Body of pancreas (tissue), 4 donors: Measurements from ENCODE around the gene PRRT1. TPM values are rescaled to one million over a fixed set of nuclear protein-coding genes. Genes with fewer than 3 reads are reported as not detected.
"Not testable (repeated sequence)": the region's sequence is repeated elsewhere in the genome, so short reads cannot be mapped to it uniquely, and the experiment has no call there.

Experiments used
- ATAC-seq: fragments of 150-250 bp; one replicate; pipeline ENCODE4 v1.9.1; 2016
- DNase-seq, 4 donors: peaks; one replicate each; pipeline ENCODE4 v3.0.0-alpha.2; 2019
- H3K27ac ChIP-seq, 4 donors: fragments of 200-600 bp; sonication (generic); 1 replicate in 3 of 4; 2 replicates in 1 of 4; pipeline versions ENCODE4 v1.5.1 to v1.6.1; 2016 to 2019; ENCODE audit warnings: mild to moderate bottlenecking in 1 of 4, mixed read lengths in 1 of 4, moderate library complexity in 1 of 4
- H3K27me3 ChIP-seq, 2 donors: fragments of 200-600 bp; sonication (generic); one replicate each; pipeline ENCODE4 v1.6.0; 2016; ENCODE audit warnings: mild to moderate bottlenecking in 1 of 2
- H3K36me3 ChIP-seq, 2 donors: fragments of 200-600 bp; sonication (generic); replicated peaks in 1 of 2; 2 replicates each; pipeline ENCODE4 v1.5.1; 2016; ENCODE audit warnings: low read depth in 2 of 2; ENCODE audit not compliant: insufficient read depth in 1 of 2
- H3K4me1 ChIP-seq: fragments of 200-600 bp; sonication (generic); one replicate; pipeline ENCODE4 v1.6.0; 2016
- H3K4me3 ChIP-seq, 2 donors: fragments of 200-600 bp; sonication (generic); 1 replicate in 1 of 2; 2 replicates in 1 of 2; pipeline ENCODE4 v1.5.1; 2016 to 2019
- H3K9me3 ChIP-seq, 3 donors: fragments of 200-600 bp; sonication (generic); 1 replicate in 2 of 3; 2 replicates in 1 of 3; pipeline ENCODE4 v1.5.1; 2016
- CTCF ChIP-seq, 7 experiments: fragments of 450-650 bp in 4 of 7; fragments of 200-600 bp in 3 of 7; sonication (generic) in 3 of 7; IDR thresholded peaks; one replicate each; pipeline ENCODE4 v1.5.1; 2016 to 2019; ENCODE audit warnings: antibody characterized with exemption in 7 of 7
- POLR2A ChIP-seq, 3 donors: fragments of 450-650 bp; IDR thresholded peaks; one replicate each; pipeline ENCODE4 v1.6.1; 2016; ENCODE audit warnings: antibody characterized with exemption in 3 of 3, mild to moderate bottlenecking in 2 of 3
- WGBS, 2 donors: methylation state at CpG; one replicate each; pipeline ENCODE4 v1.1.5; 2017; 5-methylcytosine and 5-hydroxymethylcytosine counted together
- intact Hi-C: fragments of 100-400 bp; cut with DNase I; formaldehyde crosslinking; loops from one replicate; pipeline ENCODE4 v1.15.1; 2023
- total RNA-seq, 2 donors: library from RNA; depleted of rRNA; stranded (reverse); fragments of >200 nt; gene quantifications; one replicate each; pipeline ENCODE4 v1.1.0, GENCODE V29; 2016

PRRT1 gene
- total RNA-seq, 2 donors from 2014 or later = not detected

GRCh38 chr6:32187009-32187709 is 35.4 kb upstream of the PRRT1 start:
- intact Hi-C loops = no loop called here
- Histone ChIP-seq H3K4me1 (peaks cover 33% of the 10 kb centered on the region), H3K9me3 (no peaks in the 10 kb centered on the region), H3K27ac (peak overlapping the region in 2 of 4 donors; percentile 59 to 68), H3K36me3 (peaks cover 0 to 6% of the 10 kb centered on the region in 2 donors), H3K4me3 (no peak overlapping the region), H3K27me3 (no peaks in the 10 kb centered on the region)
- ATAC-seq (no peak), DNase-seq (no peak)
- TF ChIP-seq POLR2A (IDR thresholded peaks at IDR 0.05) (no peak), CTCF (IDR thresholded peaks at IDR 0.05) (no peak)
- WGBS, 2 donors = 61 to 79% methylated on average over 11 to 12 of the region's 12 CpGs

- intact Hi-C loops, H3K36me3 ChIP-seq, H3K4me3 ChIP-seq, DNase-seq, ATAC-seq, H3K27me3 ChIP-seq, H3K9me3 ChIP-seq: not testable (repeated sequence)
- Histone ChIP-seq H3K27ac (peak overlapping the region in 3 of 4 donors; percentile 54 to 68 (median 59)), H3K4me1 (peaks cover 33% of the 10 kb centered on the region)
- 60 to 69% methylated on average over 9 to 10 of the region's 10 CpGs for WGBS, 2 donors
Observed at GRCh38 chr6:32186151-32186840, 34.6 kb upstream of the PRRT1 start.

GRCh38 chr6:32185681-32186131 is 34.0 kb upstream of the PRRT1 start:
- H3K9me3 ChIP-seq, intact Hi-C loops, H3K27me3 ChIP-seq, H3K36me3 ChIP-seq, H3K4me3 ChIP-seq: not testable (repeated sequence)
- Histone ChIP-seq H3K27ac (peak overlapping the region in 3 of 4 donors; percentile 54 to 68 (median 59)), H3K4me1 (peaks cover 28% of the 10 kb centered on the region)
- peak; percentile 66 to 84 (median 71) for DNase-seq
- 39 to 55% methylated on average over 11 of the region's 11 CpGs for WGBS, 2 donors
- peak; percentile 68 for ATAC-seq

GRCh38 chr6:32184084-32184640 is 32.4 kb upstream of the PRRT1 start, which contains the start of gene AGER:
TSS of gene AGER (minus strand) at chr6:32184253. CDS start at chr6:32184222, 31 bp downstream.
- H3K9me3 ChIP-seq = no peaks in the 10 kb centered on the region
- TF ChIP-seq POLR2A (IDR thresholded peaks at IDR 0.05) (no peak), CTCF (IDR thresholded peaks at IDR 0.05) (no peak)
- peak within 1 kb of the TSS in 2 of 4 donors; percentile 12 to 13 for H3K27ac ChIP-seq
- H3K4me1 ChIP-seq = peaks cover 33% of the 10 kb centered on the region
- WGBS, 2 donors = 74% methylated on average over 5 to 6 of the region's 6 CpGs
- H3K4me3 ChIP-seq = no peak within 1 kb of the TSS
- H3K36me3 ChIP-seq = peaks cover 0 to 6% of the 10 kb centered on the region in 2 donors
- intact Hi-C loops = no loop called here
- DNase-seq = no peak
- H3K27me3 ChIP-seq = no peaks in the 10 kb centered on the region
- ATAC-seq = no peak

- no peak overlapping the region for H3K4me3 ChIP-seq
- DNase-seq (no peak), ATAC-seq (no peak)
- intact Hi-C loops = no loop called here
- peak overlapping the region in 2 of 4 donors; percentile 12 to 13 for H3K27ac ChIP-seq
- H3K27me3 ChIP-seq = no peaks in the 10 kb centered on the region
- peaks cover 32% of the 10 kb centered on the region for H3K4me1 ChIP-seq
- 87 to 88% methylated on average over 15 of the region's 15 CpGs for WGBS, 2 donors
- no peak for TF ChIP-seq CTCF (IDR thresholded peaks at IDR 0.05)
- TF ChIP-seq POLR2A (IDR thresholded peaks at IDR 0.05) = no peak
- no peaks in the 10 kb centered on the region for H3K9me3 ChIP-seq
- H3K36me3 ChIP-seq = peaks cover 0 to 6% of the 10 kb centered on the region in 2 donors
Observed at GRCh38 chr6:32183483-32184083, 31.8 kb upstream of the PRRT1 start.
